Breast epithelium (tissue), 4 donors: ENCODE measurements around the gene LDLRAD4. TPM values are rescaled to one million over a fixed set of nuclear protein-coding genes. Genes with fewer than 3 reads are reported as not detected.

Experiments
- DNase-seq, 2 donors: peaks; one replicate each; pipeline ENCODE4 v3.0.0-alpha.2; 2019; ENCODE audit warnings: low spot score in 2 of 2
- H3K27ac ChIP-seq, 2 donors: fragments of 200-600 bp; sonication (generic) in 1 of 2; one replicate each; pipeline ENCODE4 v1.5.1; 2016 to 2019; ENCODE audit warnings: mild to moderate bottlenecking in 1 of 2
- H3K27me3 ChIP-seq, 2 donors: fragments of 200-600 bp; sonication (generic) in 1 of 2; one replicate each; pipeline versions ENCODE4 v1.5.1 to v1.6.0; 2017 to 2019; ENCODE audit warnings: control low read depth in 1 of 2, mild to moderate bottlenecking in 1 of 2
- H3K36me3 ChIP-seq: fragments of 200-600 bp; one replicate; pipeline ENCODE4 v1.5.1; 2019
- H3K4me1 ChIP-seq, 2 donors: fragments of 200-600 bp; sonication (generic); one replicate each; pipeline ENCODE4 v1.5.1; 2016 to 2019; ENCODE audit warnings: control low read depth in 1 of 2
- H3K4me3 ChIP-seq, 3 donors: fragments of 200-600 bp; sonication (generic); 1 replicate in 2 of 3; 2 replicates in 1 of 3; pipeline ENCODE4 v1.5.1; 2016 to 2019; ENCODE audit warnings: mild to moderate bottlenecking in 3 of 3, moderate library complexity in 2 of 3
- H3K9me3 ChIP-seq, 2 donors: fragments of 200-600 bp; sonication (generic) in 1 of 2; one replicate each; pipeline ENCODE4 v1.5.1; 2016 to 2019; ENCODE audit warnings: control low read depth in 1 of 2
- POLR2A ChIP-seq: fragments of 450-650 bp; IDR thresholded peaks from one replicate; pipeline ENCODE4 v1.6.1; 2016; ENCODE audit warnings: antibody characterized with exemption, mild to moderate bottlenecking, moderate library complexity
- POLR2AphosphoS5 ChIP-seq, 3 donors: sonication (generic); formaldehyde crosslinking; IDR thresholded peaks; one replicate each; pipeline ENCODE4 v1.6.1; 2017; ENCODE audit warnings: antibody characterized with exemption in 3 of 3
- intact Hi-C: fragments of 100-400 bp; cut with DNase I; formaldehyde crosslinking; loops from one replicate; pipeline ENCODE4 v1.15.1; 2023; ENCODE audit warnings: low total_unique reads
- total RNA-seq, 3 donors: library from RNA; depleted of rRNA; stranded (reverse); fragments of >200 nt; gene quantifications; one replicate each; pipeline ENCODE4 v1.1.0, GENCODE V29; 2016
- TF ChIP-seq, protein P1 (sequence below), 3 donors: fragments of 450-650 bp; IDR thresholded peaks; one replicate each; pipeline ENCODE4 v1.5.1; 2016 to 2017; ENCODE audit warnings: antibody characterized with exemption in 3 of 3, mild to moderate bottlenecking in 3 of 3, moderate library complexity in 3 of 3

The LDLRAD4 gene
- total RNA-seq, 3 donors from 2014 or later, result 28.5 to 94.3 (median 42.9) TPM

DNA sequence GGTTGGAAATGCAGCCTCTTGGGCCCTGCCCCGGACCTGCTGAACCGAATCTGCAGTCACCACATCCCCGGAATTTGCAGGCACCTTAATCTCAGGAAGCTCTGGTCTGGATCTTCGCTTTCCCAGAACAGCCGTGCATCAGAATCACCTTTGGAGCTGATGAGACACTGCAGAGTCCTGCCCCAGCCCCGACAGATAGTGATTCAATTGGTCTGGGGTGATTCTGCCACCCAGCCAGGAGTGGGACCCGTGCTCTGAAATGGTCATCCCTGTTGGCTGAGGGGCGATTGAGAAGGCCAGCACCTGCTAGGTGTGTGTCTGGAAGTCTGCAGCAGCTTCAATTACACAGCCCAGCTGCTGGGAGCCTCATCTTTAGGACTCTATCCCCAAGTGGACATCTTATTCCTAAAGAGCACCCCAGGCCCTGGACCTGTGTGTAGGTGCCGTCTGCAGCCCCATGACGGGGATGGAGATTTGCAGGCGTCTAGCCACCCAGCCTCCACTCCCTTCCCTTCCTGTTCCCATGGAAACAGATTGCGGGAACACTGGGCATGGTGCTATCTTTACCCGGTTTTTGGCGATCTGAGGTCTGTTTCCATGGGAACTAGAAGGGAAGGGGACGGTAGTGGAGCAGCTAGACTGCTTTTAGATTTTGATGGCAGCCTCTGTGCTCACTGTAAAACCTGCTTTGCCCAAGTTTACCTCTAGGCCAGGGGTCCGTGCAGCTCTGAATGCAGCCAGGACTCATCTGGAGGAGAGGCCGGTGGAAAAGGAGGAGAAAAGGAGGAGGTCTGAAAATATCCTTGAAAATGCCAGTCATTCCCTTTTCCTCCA lies 156.1 kb downstream of the LDLRAD4 start:
- no peak overlapping the region for H3K4me3 ChIP-seq
- peaks cover 0 to 8% of the 10 kb centered on the region in 2 donors for H3K4me1 ChIP-seq
- H3K27ac ChIP-seq, result peak overlapping the region; percentile 73 to 81
- no peaks in the 10 kb centered on the region for H3K36me3 ChIP-seq
- H3K27me3 ChIP-seq, result no peaks in the 10 kb centered on the region
- H3K9me3 ChIP-seq, result no peaks in the 10 kb centered on the region
- intact Hi-C loops, result no loop called here
- no peak for DNase-seq
- no peak for TF ChIP-seq POLR2A
- TF ChIP-seq, protein P1, sequence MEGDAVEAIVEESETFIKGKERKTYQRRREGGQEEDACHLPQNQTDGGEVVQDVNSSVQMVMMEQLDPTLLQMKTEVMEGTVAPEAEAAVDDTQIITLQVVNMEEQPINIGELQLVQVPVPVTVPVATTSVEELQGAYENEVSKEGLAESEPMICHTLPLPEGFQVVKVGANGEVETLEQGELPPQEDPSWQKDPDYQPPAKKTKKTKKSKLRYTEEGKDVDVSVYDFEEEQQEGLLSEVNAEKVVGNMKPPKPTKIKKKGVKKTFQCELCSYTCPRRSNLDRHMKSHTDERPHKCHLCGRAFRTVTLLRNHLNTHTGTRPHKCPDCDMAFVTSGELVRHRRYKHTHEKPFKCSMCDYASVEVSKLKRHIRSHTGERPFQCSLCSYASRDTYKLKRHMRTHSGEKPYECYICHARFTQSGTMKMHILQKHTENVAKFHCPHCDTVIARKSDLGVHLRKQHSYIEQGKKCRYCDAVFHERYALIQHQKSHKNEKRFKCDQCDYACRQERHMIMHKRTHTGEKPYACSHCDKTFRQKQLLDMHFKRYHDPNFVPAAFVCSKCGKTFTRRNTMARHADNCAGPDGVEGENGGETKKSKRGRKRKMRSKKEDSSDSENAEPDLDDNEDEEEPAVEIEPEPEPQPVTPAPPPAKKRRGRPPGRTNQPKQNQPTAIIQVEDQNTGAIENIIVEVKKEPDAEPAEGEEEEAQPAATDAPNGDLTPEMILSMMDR (IDR thresholded peaks at IDR 0.05), result no peak
- no peak for TF ChIP-seq POLR2AphosphoS5 (IDR thresholded peaks at IDR 0.05)

DNA sequence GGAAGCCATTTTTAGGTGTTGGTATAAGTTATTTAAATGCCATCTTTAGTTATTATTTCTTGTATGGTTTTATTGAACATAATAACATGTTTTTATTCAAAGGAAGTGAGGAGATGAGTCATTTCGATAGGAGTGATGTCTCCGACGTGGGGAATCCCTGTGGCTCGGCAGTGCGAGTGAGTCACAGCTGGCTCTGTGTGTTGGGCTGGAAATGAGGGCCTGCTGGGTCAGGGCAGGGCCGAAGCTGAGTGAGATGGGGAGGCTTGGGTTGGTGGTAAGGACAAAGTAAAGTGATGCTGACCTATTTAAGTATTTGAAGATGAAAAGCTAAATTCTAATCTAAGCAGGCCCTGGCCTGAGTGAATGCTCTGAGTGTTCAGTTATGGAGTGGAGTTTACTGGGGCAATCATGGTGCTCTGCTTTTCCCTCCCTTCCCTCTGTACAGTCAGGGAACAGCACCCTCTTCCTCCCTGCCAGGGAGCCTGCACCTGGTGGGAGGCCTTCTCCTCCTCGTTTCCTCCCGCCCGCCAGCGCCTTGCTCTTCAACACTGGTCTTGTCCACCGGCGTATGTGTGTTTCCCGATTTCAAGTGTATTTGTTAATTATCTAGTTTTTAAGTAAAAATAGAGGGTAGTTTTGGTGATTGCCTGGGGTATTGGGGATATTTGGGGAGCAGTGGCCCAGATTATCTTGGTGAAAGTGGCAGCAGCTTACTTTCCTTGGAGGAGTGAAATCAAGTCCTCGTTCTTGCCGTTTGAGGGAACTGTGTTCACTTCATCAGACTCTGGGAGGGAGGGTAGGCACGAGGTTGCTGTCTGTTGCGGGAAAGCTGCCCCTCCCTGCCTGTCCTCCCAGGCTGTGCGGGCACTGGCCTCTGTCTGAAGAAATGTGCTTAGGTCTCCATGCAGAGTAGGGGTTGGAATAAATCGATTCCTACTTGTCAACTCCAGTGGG lies 157.0 kb downstream of the LDLRAD4 start:
- no peak overlapping the region for H3K4me3 ChIP-seq
- H3K9me3 ChIP-seq, result no peaks in the 10 kb centered on the region
- H3K27me3 ChIP-seq, result no peaks in the 10 kb centered on the region
- peak overlapping the region; percentile 73 to 81 for H3K27ac ChIP-seq
- peaks cover 6 to 12% of the 10 kb centered on the region in 2 donors for H3K4me1 ChIP-seq
- peak in 1 of 2 donors; percentile 59 for DNase-seq
- TF ChIP-seq POLR2AphosphoS5 (IDR thresholded peaks at IDR 0.05), result peak in 2 of 3 donors; percentile 15 to 47
- TF ChIP-seq, protein P1 (IDR thresholded peaks at IDR 0.05), result no peak
- intact Hi-C loops, result no loop called here
- no peaks in the 10 kb centered on the region for H3K36me3 ChIP-seq

DNA sequence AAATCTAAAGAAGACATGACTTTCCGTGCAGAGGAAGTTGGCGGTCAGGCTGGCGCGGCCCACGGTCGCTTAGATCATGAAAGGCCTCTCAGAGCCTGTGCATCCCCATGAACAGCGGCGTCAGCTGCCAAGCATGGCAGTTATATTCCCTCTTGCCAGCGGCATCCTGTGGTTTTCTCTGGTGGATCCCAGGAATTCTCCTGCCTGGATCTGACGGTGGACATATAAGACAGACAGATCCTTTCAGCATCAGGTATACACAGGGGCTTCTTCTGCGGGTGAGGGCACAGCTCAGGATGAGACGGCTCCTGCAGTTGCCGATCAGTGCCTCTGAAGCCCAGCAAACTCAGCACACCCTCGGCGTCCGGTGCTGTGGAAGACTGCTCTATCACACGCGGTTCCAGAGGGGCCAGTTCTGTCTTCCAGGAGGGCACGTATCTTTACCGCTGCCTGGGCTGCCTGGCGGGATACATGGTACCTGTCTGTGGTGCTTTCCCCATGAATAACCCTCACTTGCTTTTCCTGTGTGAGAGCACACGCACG lies 157.8 kb downstream of the LDLRAD4 start:
- intact Hi-C loops, result no loop called here
- Histone ChIP-seq H3K27ac (no peak overlapping the region), H3K27me3 (no peaks in the 10 kb centered on the region), H3K36me3 (no peaks in the 10 kb centered on the region), H3K4me1 (peaks cover 7 to 12% of the 10 kb centered on the region in 2 donors), H3K9me3 (no peaks in the 10 kb centered on the region), H3K4me3 (no peak overlapping the region)
- no peak for DNase-seq
- no peak for TF ChIP-seq POLR2AphosphoS5 (IDR thresholded peaks at IDR 0.05)

DNA sequence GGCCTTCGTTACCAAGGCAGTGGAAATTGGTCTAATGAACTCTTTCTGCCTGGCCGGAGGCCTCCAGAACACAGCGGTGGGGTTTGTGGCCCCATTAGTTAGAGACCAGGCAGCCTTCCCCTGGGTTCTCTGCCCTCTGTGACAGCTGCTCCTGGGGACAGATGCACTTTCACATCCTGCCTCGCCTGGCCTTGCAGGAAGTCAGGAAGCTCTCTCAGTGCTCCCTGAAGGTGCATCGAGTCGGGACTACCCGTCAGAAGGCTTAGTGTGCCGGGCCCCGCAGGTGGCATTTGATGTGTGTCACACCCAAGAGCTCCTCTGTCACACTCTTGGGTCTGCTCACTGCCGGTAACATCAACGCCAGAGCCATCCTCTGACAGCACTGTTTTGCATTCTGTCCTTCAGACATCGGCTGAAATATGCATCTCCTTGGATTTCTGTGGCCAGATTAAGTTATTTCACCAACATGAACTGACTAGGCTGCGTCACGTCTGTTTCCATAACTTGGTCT lies 158.3 kb downstream of the LDLRAD4 start:
- Histone ChIP-seq H3K27ac (no peak overlapping the region), H3K4me1 (peaks cover 10 to 12% of the 10 kb centered on the region in 2 donors), H3K9me3 (no peaks in the 10 kb centered on the region), H3K27me3 (no peaks in the 10 kb centered on the region), H3K36me3 (no peaks in the 10 kb centered on the region), H3K4me3 (no peak overlapping the region)
- intact Hi-C loops, result no loop called here
- TF ChIP-seq POLR2AphosphoS5 (IDR thresholded peaks at IDR 0.05) (no peak), POLR2A (no peak)
- TF ChIP-seq, protein P1 (IDR thresholded peaks at IDR 0.05), result no peak
- DNase-seq, result no peak

DNA sequence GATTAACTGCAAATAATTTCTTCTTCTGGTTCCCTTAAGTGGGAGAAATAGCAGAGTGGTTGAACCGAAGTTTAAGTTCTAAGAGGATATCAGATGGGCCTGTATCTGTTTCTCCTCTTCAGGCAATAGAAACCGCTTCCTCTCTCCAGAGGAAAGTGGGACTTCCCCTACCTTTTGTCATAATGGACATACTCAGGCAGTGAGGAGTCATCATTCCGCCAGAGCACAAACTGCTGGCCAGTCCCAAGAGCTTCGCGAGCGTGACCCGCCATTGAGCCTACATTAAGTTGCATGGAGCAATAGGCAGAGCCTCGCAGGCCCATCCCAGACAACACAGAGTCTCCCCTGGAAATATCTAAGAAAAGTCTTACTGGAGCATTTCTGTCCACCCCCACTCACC lies 158.9 kb downstream of the LDLRAD4 start:
- Histone ChIP-seq H3K4me1 (peaks cover 10 to 12% of the 10 kb centered on the region in 2 donors), H3K4me3 (no peak overlapping the region), H3K27me3 (no peaks in the 10 kb centered on the region), H3K27ac (no peak overlapping the region), H3K36me3 (no peaks in the 10 kb centered on the region), H3K9me3 (no peaks in the 10 kb centered on the region)
- intact Hi-C loops, result no loop called here
- DNase-seq, result no peak
- no peak for TF ChIP-seq POLR2AphosphoS5 (IDR thresholded peaks at IDR 0.05)
